Panc1 (cell line): ENCODE results near the gene POLD3. TPM values are rescaled to one million over a fixed set of nuclear protein-coding genes. Genes with fewer than 3 reads are reported as not detected.

ENCODE experiments used
- ATAC-seq: fragments of 200-7000 bp; cut with Tn5 transposase; 2 replicates; pipeline ENCODE4 v1.9.1; 2020; ENCODE audit warnings: mild to moderate bottlenecking, moderate library complexity
- BruUV-seq: library from RNA; stranded (reverse); fragments of 400-500 nt; replicated peaks from 2 replicates; lab custom pipeline; 2021; lab: Mats Ljungman, UMichigan
- CTCF ChIA-PET: fragments of 300-600 bp; sonication (Branson Sonifier 250); formaldehyde crosslinking; loops from one replicate; lab custom pipeline; 2022; ENCODE audit warnings: antibody characterized with exemption; lab: Charles Lee
- POLR2A ChIA-PET: fragments of 300-600 bp; sonication (Branson Sonifier 250); formaldehyde crosslinking; loops from one replicate; lab custom pipeline; 2022; ENCODE audit warnings: antibody characterized with exemption; lab: Charles Lee
- DNase-seq: peaks from one replicate; pipeline ENCODE4 v3.0.0-alpha.2; 2010; ENCODE audit warnings: low read depth, low spot score
- H3K27ac ChIP-seq: 2 replicates; pipeline ENCODE4 v1.5.1; 2011; ENCODE audit warnings: mild to moderate bottlenecking, low read length, inconsistent platforms
- H3K27me3 ChIP-seq: fragments of 200-500 bp; sonication (Bioruptor generic); 2 replicates; pipeline ENCODE4 v1.6.0; 2014; ENCODE audit warnings: low read length, inconsistent platforms; ENCODE audit not compliant: control insufficient read depth, insufficient read depth
- H3K36me3 ChIP-seq: fragments of 200-500 bp; sonication (Bioruptor generic); 2 replicates; pipeline ENCODE4 v1.5.1; 2014; ENCODE audit warnings: inconsistent platforms, mild to moderate bottlenecking, low read length, moderate library complexity; ENCODE audit not compliant: control insufficient read depth, insufficient read depth
- H3K4me1 ChIP-seq: 2 replicates; pipeline ENCODE4 v1.5.1; 2011; ENCODE audit warnings: inconsistent platforms, mild to moderate bottlenecking, low read length, moderate library complexity; ENCODE audit not compliant: control insufficient read depth, insufficient read depth
- H3K4me3 ChIP-seq, 2 experiments: 2 replicates each; pipeline ENCODE4 v1.5.1; 2011 to 2012; ENCODE audit warnings: low read depth in 2 of 2, low read length in 2 of 2, mild to moderate bottlenecking in 2 of 2, inconsistent platforms in 1 of 2, moderate library complexity in 1 of 2
- H3K9me3 ChIP-seq: fragments of 200-500 bp; sonication (Bioruptor generic); 2 replicates; pipeline ENCODE4 v1.5.1; 2014; ENCODE audit warnings: low read depth, mild to moderate bottlenecking, inconsistent platforms, low read length, moderate library complexity; ENCODE audit not compliant: control insufficient read depth, insufficient read depth
- POLR2AphosphoS5 ChIP-seq: IDR thresholded peaks from 2 replicates; pipeline ENCODE4 v1.6.1; 2012; ENCODE audit warnings: mild to moderate bottlenecking, low read depth, low read length, moderate library complexity
- REST ChIP-seq, 2 experiments: IDR thresholded peaks; 2 replicates each; pipeline ENCODE4 v1.6.1; 2011 to 2012; ENCODE audit warnings: low read depth in 2 of 2, control low read depth in 1 of 2, low read length in 1 of 2, mild to moderate bottlenecking in 1 of 2, moderate library complexity in 1 of 2; ENCODE audit not compliant: insufficient read depth in 1 of 2
- SIN3A ChIP-seq: IDR thresholded peaks from 2 replicates; pipeline ENCODE4 v1.6.1; 2012; ENCODE audit warnings: low read depth, mild to moderate bottlenecking, low read length, moderate library complexity, borderline replicate concordance; ENCODE audit not compliant: insufficient read depth
- TCF7L2 ChIP-seq: IDR thresholded peaks from 2 replicates; pipeline ENCODE4 v1.6.1; 2011; ENCODE audit warnings: mild to moderate bottlenecking, low read depth, low read length, inconsistent platforms
- in situ Hi-C: cut with HindIII; loops from 2 replicates; pipeline ENCODE4 v1.10.0; 2016; ENCODE audit warnings: low sequenced_read_pairs, low pct_unique_long_range_greater_than_20kb
- intact Hi-C: fragments of 100-400 bp; cut with micrococcal nuclease; formaldehyde crosslinking; loops from one replicate; pipeline ENCODE4 v1.10.0; 2022; ENCODE audit not compliant: unreplicated experiment
- total RNA-seq: library from RNA; stranded (reverse); gene quantifications from one replicate; pipeline ENCODE4 v1.2.1, GENCODE V29; 2021; ENCODE audit not compliant: unreplicated experiment
- TF ChIP-seq, protein P1 (sequence below): fragments of 450-650 bp; IDR thresholded peaks from 2 replicates; pipeline ENCODE4 v1.5.1; 2017; ENCODE audit warnings: mild to moderate bottlenecking

POLD3 gene
- total RNA-seq, 1 experiment from 2014 or later, result 31.7 TPM

DNA sequence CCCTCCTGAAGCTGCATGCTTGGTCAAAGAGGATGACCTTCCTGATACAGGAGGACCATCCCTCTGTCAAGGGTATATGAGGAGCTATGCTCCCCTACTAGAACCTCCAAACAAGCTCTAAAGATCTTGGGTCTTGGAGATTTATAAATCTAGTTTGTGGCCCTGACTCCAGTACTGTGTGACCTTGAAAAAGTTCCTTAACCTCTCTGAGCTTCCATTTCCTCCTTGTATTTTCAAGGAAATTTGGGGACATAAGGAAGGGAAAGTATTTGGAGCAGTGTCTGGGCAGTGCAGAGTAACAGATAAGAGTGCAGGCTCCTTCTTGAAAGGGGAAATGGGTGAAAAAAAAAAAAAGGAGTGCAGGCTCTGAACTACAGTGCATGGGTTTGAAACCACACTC lies 93.0 kb downstream of the POLD3 start:
- Histone ChIP-seq H3K4me3 (no peak overlapping the region), H3K27ac (no peak overlapping the region), H3K36me3 (no peaks in the 10 kb centered on the region), H3K4me1 (no peaks in the 10 kb centered on the region), H3K9me3 (no peaks in the 10 kb centered on the region), H3K27me3 (no peaks in the 10 kb centered on the region; the same call in 1 of the 2 replicates)
- ChIA-PET CTCF (interaction anchor here (0.7 to 1.3 kb wide), 2 partner anchors 17 to 165 kb away, joined by 4 to 5 read pairs; no protein-coding TSS in a partner anchor), POLR2A (no interaction called here)
- in situ Hi-C loops, result no loop called here
- intact Hi-C loops, result no loop called here
- TF ChIP-seq, protein P1, sequence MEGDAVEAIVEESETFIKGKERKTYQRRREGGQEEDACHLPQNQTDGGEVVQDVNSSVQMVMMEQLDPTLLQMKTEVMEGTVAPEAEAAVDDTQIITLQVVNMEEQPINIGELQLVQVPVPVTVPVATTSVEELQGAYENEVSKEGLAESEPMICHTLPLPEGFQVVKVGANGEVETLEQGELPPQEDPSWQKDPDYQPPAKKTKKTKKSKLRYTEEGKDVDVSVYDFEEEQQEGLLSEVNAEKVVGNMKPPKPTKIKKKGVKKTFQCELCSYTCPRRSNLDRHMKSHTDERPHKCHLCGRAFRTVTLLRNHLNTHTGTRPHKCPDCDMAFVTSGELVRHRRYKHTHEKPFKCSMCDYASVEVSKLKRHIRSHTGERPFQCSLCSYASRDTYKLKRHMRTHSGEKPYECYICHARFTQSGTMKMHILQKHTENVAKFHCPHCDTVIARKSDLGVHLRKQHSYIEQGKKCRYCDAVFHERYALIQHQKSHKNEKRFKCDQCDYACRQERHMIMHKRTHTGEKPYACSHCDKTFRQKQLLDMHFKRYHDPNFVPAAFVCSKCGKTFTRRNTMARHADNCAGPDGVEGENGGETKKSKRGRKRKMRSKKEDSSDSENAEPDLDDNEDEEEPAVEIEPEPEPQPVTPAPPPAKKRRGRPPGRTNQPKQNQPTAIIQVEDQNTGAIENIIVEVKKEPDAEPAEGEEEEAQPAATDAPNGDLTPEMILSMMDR, result no peak
- no peak for TF ChIP-seq REST (IDR thresholded peaks at IDR 0.05; ENCODE audit: insufficient read depth in 1 of 2, low read depth in 2 of 2, low read length in 1 of 2)
- no peak for TF ChIP-seq SIN3A
- no peak for TF ChIP-seq TCF7L2
- TF ChIP-seq POLR2AphosphoS5, result no peak
- BruUV-seq, result no TSS peak
- ATAC-seq (no peak), DNase-seq (no peak)

- no TSS peak for BruUV-seq
- TF ChIP-seq TCF7L2 (no peak), POLR2AphosphoS5 (no peak), SIN3A (no peak)
- TF ChIP-seq, protein P1, result no peak
- intact Hi-C loops, result no loop called here
- Histone ChIP-seq H3K27ac (no peak overlapping the region), H3K4me1 (no peaks in the 10 kb centered on the region), H3K4me3 (no peak overlapping the region), H3K9me3 (no peaks in the 10 kb centered on the region), H3K27me3 (no peaks in the 10 kb centered on the region; the same call in 1 of the 2 replicates), H3K36me3 (no peaks in the 10 kb centered on the region)
- ChIA-PET CTCF (interaction anchor here (1.3 kb wide), 1 partner anchor 16 kb away, joined by 4 read pairs; no protein-coding TSS in a partner anchor), POLR2A (no interaction called here)
- ATAC-seq, result no peak
- DNase-seq, result no peak
- in situ Hi-C loops, result no loop called here
Measured at GRCh38 chr11:74685905-74686304, 93.5 kb downstream of the POLD3 start.
